ENCODE measurements around the gene INPP4B. TPM values are rescaled to one million over a fixed set of nuclear protein-coding genes. Genes with fewer than 3 reads are reported as not detected.

Gene INPP4B
- total and polyA plus RNA-seq, 2 experiments from 2014 or later, result 4.6 to 5.5 TPM

- H3K4me1 ChIP-seq (ENCODE audit: low read depth), result no peaks in the 10 kb centered on the region
- H3K27ac ChIP-seq, result no peak overlapping the region
- no peaks in the 10 kb centered on the region for H3K27me3 ChIP-seq
- H3K36me3 ChIP-seq, result no peaks in the 10 kb centered on the region
- H3K4me3 ChIP-seq, result no peak overlapping the region
- DNase-seq (ENCODE audit: low read depth in 1 of 2, low spot score in 1 of 2), result no peak
- no peaks in the 10 kb centered on the region for H3K9me3 ChIP-seq (ENCODE audit: low read depth)
- TF ChIP-seq, protein P1, sequence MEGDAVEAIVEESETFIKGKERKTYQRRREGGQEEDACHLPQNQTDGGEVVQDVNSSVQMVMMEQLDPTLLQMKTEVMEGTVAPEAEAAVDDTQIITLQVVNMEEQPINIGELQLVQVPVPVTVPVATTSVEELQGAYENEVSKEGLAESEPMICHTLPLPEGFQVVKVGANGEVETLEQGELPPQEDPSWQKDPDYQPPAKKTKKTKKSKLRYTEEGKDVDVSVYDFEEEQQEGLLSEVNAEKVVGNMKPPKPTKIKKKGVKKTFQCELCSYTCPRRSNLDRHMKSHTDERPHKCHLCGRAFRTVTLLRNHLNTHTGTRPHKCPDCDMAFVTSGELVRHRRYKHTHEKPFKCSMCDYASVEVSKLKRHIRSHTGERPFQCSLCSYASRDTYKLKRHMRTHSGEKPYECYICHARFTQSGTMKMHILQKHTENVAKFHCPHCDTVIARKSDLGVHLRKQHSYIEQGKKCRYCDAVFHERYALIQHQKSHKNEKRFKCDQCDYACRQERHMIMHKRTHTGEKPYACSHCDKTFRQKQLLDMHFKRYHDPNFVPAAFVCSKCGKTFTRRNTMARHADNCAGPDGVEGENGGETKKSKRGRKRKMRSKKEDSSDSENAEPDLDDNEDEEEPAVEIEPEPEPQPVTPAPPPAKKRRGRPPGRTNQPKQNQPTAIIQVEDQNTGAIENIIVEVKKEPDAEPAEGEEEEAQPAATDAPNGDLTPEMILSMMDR (IDR thresholded peaks at IDR 0.05; ENCODE audit: low read depth, low read length), result no peak
Observed at GRCh38 chr4:142287371-142287770, 558.7 kb downstream of the INPP4B start.

DNA sequence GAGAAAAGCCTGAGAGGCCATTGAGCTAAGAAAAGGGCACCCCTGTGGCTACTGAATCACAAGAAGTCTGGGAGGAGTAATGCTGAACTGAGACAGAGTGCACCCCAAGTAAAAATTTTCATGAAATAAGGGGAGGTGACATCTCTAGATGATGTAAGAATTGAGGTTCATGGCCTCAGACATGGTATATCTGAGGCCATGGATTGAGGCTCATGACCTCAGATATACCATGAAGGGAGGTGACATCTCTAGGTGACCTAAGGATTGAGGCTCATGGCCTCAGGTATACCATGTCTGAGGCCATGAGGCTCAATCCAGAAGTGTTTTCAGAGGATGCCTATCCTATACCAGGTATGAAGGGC is 560.9 kb downstream of the INPP4B start:
- TF ChIP-seq, protein P1 (IDR thresholded peaks at IDR 0.05; ENCODE audit: low read depth, low read length), result no peak
- DNase-seq (ENCODE audit: low read depth in 1 of 2, low spot score in 1 of 2), result no peak
- H3K4me3 ChIP-seq, result no peak overlapping the region

GRCh38 chr4:142284402-142285221 is 561.5 kb downstream of the INPP4B start:
- no peak overlapping the region for H3K4me3 ChIP-seq
- no peak overlapping the region for H3K27ac ChIP-seq
- H3K9me3 ChIP-seq (ENCODE audit: low read depth), result no peaks in the 10 kb centered on the region
- H3K27me3 ChIP-seq, result no peaks in the 10 kb centered on the region
- no peak for DNase-seq (ENCODE audit: low read depth in 1 of 2, low spot score in 1 of 2)
- no peaks in the 10 kb centered on the region for H3K36me3 ChIP-seq
- H3K4me1 ChIP-seq (ENCODE audit: low read depth), result no peaks in the 10 kb centered on the region
- TF ChIP-seq, protein P1 (IDR thresholded peaks at IDR 0.05; ENCODE audit: low read depth, low read length), result no peak

More for the DNA sequence above, 560.9 kb downstream of the INPP4B start:
- Histone ChIP-seq H3K27ac (no peak overlapping the region), H3K36me3 (no peaks in the 10 kb centered on the region), H3K9me3 (ENCODE audit: low read depth) (no peaks in the 10 kb centered on the region), H3K4me1 (ENCODE audit: low read depth) (no peaks in the 10 kb centered on the region), H3K27me3 (no peaks in the 10 kb centered on the region)

- TF ChIP-seq, protein P1 (IDR thresholded peaks at IDR 0.05; ENCODE audit: low read depth, low read length), result peak; percentile 64
- Histone ChIP-seq H3K4me3 (no peak overlapping the region), H3K36me3 (no peaks in the 10 kb centered on the region), H3K27me3 (no peaks in the 10 kb centered on the region), H3K9me3 (ENCODE audit: low read depth) (no peaks in the 10 kb centered on the region), H3K4me1 (ENCODE audit: low read depth) (no peaks in the 10 kb centered on the region), H3K27ac (no peak overlapping the region)
- peak; percentile 42 to 44 for DNase-seq (ENCODE audit: low read depth in 1 of 2, low spot score in 1 of 2)
Observed at GRCh38 chr4:142282870-142283431, 563.1 kb downstream of the INPP4B start.

- DNase-seq (ENCODE audit: low read depth in 1 of 2, low spot score in 1 of 2), result no peak
- Histone ChIP-seq H3K9me3 (ENCODE audit: low read depth) (no peaks in the 10 kb centered on the region), H3K4me1 (ENCODE audit: low read depth) (no peaks in the 10 kb centered on the region), H3K36me3 (no peaks in the 10 kb centered on the region), H3K27me3 (no peaks in the 10 kb centered on the region), H3K4me3 (no peak overlapping the region), H3K27ac (no peak overlapping the region)
- TF ChIP-seq, protein P1 (IDR thresholded peaks at IDR 0.05; ENCODE audit: low read depth, low read length), result no peak
Observed at GRCh38 chr4:142281999-142282398, 564.1 kb downstream of the INPP4B start.
